ENCODE data around the gene TRAPPC2.

DNA sequence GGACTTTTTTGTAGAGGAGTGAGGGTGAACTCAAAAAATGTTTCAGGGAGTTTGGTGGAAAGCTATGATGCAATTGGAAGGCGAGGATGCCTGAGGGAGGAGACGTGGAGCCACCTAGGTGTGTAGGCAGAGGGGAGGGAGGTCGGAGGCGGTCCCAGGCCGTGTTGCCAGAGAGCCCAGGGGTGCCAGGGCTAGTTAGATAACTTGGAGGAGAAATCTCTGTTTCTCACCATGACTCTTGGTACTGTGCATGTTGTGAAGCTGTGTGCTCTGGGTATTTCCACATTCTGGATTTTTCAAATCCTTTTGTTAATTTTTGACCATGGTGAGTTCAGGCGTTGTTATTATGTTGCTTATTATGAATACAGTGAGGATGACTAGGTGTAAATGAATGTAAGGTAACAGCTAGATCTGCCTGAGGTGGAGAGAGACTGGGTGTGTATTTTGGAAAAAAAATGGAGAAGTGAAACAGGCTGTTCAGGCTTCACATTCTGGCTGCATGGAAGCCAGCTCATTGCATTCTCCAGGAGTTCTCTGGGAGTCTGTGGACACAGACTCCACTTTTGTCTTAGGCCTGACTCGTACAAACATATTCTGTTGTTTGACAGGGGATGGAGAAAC lies 41.0 kb downstream of the TRAPPC2 start:
- TF ChIP-seq EP300 (IDR thresholded peaks at IDR 0.05) (no peak), POLR2AphosphoS5 (IDR thresholded peaks at IDR 0.05) (no peak), POLR2A (IDR thresholded peaks at IDR 0.05) (no peak)
- TF ChIP-seq, protein P1, sequence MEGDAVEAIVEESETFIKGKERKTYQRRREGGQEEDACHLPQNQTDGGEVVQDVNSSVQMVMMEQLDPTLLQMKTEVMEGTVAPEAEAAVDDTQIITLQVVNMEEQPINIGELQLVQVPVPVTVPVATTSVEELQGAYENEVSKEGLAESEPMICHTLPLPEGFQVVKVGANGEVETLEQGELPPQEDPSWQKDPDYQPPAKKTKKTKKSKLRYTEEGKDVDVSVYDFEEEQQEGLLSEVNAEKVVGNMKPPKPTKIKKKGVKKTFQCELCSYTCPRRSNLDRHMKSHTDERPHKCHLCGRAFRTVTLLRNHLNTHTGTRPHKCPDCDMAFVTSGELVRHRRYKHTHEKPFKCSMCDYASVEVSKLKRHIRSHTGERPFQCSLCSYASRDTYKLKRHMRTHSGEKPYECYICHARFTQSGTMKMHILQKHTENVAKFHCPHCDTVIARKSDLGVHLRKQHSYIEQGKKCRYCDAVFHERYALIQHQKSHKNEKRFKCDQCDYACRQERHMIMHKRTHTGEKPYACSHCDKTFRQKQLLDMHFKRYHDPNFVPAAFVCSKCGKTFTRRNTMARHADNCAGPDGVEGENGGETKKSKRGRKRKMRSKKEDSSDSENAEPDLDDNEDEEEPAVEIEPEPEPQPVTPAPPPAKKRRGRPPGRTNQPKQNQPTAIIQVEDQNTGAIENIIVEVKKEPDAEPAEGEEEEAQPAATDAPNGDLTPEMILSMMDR (IDR thresholded peaks at IDR 0.05) = no peak
